HepG2 (cell line): ENCODE results near the gene RTKN2.

Source experiments
- ATF7 ChIP-seq, 2 experiments: fragments of 450-650 bp in 1 of 2; sonication (generic) in 1 of 2; formaldehyde crosslinking in 1 of 2; IDR thresholded peaks; 2 replicates each; pipeline versions ENCODE4 v1.4.0 to v1.6.1; 2016 to 2020; ENCODE audit warnings: antibody characterized with exemption in 1 of 2, mild to moderate bottlenecking in 1 of 2, missing genetic modification reagents in 1 of 2
- CTCF ChIP-seq: sonication (generic); formaldehyde crosslinking; IDR thresholded peaks from 2 replicates; pipeline ENCODE4 v1.5.0; 2020; ENCODE audit warnings: mild to moderate bottlenecking, missing genetic modification reagents, moderate library complexity
- HHEX ChIP-seq: IDR thresholded peaks from 2 replicates; pipeline ENCODE4 v1.6.1; 2016; ENCODE audit warnings: control low read depth
- MTF1 ChIP-seq: sonication (generic); formaldehyde crosslinking; IDR thresholded peaks from 2 replicates; pipeline ENCODE4 v1.5.0; 2020; ENCODE audit warnings: missing genetic modification reagents
- PREB ChIP-seq: sonication (generic); formaldehyde crosslinking; IDR thresholded peaks from 2 replicates; pipeline ENCODE4 v1.4.0; 2020; ENCODE audit warnings: missing genetic modification reagents
- REST ChIP-seq, 2 experiments: IDR thresholded peaks; 2 replicates each; pipeline ENCODE4 v1.6.1; 2011 to 2012; ENCODE audit warnings: low read length in 2 of 2, borderline replicate concordance in 1 of 2, low read depth in 1 of 2, mild to moderate bottlenecking in 1 of 2, moderate library complexity in 1 of 2
- SP2 ChIP-seq: sonication (generic); formaldehyde crosslinking; IDR thresholded peaks from 2 replicates; pipeline ENCODE4 v1.5.1; 2020; ENCODE audit warnings: mild to moderate bottlenecking, missing genetic modification reagents
- XBP1 ChIP-seq: sonication (generic); formaldehyde crosslinking; IDR thresholded peaks from 2 replicates; pipeline ENCODE4 v1.5.0; 2020; ENCODE audit warnings: missing genetic modification reagents
- ZNF12 ChIP-seq: sonication (generic); formaldehyde crosslinking; IDR thresholded peaks from 2 replicates; pipeline ENCODE4 v1.5.0; 2020; ENCODE audit warnings: missing genetic modification reagents

GRCh38 chr10:62270020-62270419, 1.4 kb upstream of the RTKN2 start:
- TF ChIP-seq PREB (CRISPR knock-in tag) (no peak), REST (IDR thresholded peaks at IDR 0.05; ENCODE audit: borderline replicate concordance in 1 of 2, low read depth in 1 of 2, low read length in 2 of 2) (no peak), HHEX (CRISPR knock-in tag) (no peak), CTCF (no peak), MTF1 (CRISPR knock-in tag) (no peak), XBP1 (no peak), ZNF12 (no peak), SP2 (CRISPR knock-in tag) (no peak), ATF7 (IDR thresholded peaks at IDR 0.05) (no peak), ATF7 (CRISPR knock-in tag; IDR thresholded peaks at IDR 0.05) (no peak)
